Right lobe of liver (tissue), 6 donors: Measurements from ENCODE around the gene EPHA6. TPM values are rescaled to one million over a fixed set of nuclear protein-coding genes. Genes with fewer than 3 reads are reported as not detected.
"Not testable (repeated sequence)": the region's sequence is repeated elsewhere in the genome, so short reads cannot be mapped to it uniquely, and the experiment has no call there.

Source experiments
- ATAC-seq, 4 donors: fragments of 200-7000 bp; cut with Tn5 transposase; one replicate each; pipeline ENCODE4 v1.9.1; 2020; ENCODE audit warnings: mild to moderate bottlenecking in 4 of 4, moderate library complexity in 4 of 4
- DNase-seq, 3 donors: peaks; one replicate each; pipeline ENCODE4 v3.0.0-alpha.2; 2020
- H3K27ac ChIP-seq, 3 donors: fragments of 200-600 bp; one replicate each; pipeline ENCODE4 v1.8.0; 2022
- H3K27me3 ChIP-seq, 2 donors: fragments of 200-600 bp; one replicate each; pipeline ENCODE4 v1.8.0; 2022
- H3K36me3 ChIP-seq, 4 donors: fragments of 200-600 bp; sonication (generic) in 1 of 4; one replicate each; pipeline versions ENCODE4 v1.5.1 to v1.8.0; 2017 to 2022; ENCODE audit warnings: control low read depth in 1 of 4
- H3K4me1 ChIP-seq, 4 donors: fragments of 200-600 bp; sonication (generic) in 1 of 4; one replicate each; pipeline versions ENCODE4 v1.5.1 to v1.8.0; 2017 to 2022; ENCODE audit warnings: control low read depth in 1 of 4
- H3K4me3 ChIP-seq, 3 donors: fragments of 200-600 bp; one replicate each; pipeline ENCODE4 v1.8.0; 2022
- H3K9me3 ChIP-seq, 4 donors: fragments of 200-600 bp; sonication (generic) in 1 of 4; one replicate each; pipeline versions ENCODE4 v1.5.1 to v1.8.0; 2017 to 2022; ENCODE audit warnings: control low read depth in 1 of 4
- CTCF ChIP-seq, 4 donors: fragments of 200-600 bp in 3 of 4; fragments of 450-650 bp in 1 of 4; IDR thresholded peaks; one replicate each; pipeline versions ENCODE4 v1.5.1 to v1.8.0; 2016 to 2022; ENCODE audit warnings: antibody characterized with exemption in 4 of 4, mild to moderate bottlenecking in 2 of 4
- POLR2A ChIP-seq: fragments of 450-650 bp; IDR thresholded peaks from one replicate; pipeline ENCODE4 v1.6.1; 2017; ENCODE audit warnings: antibody characterized with exemption, mild to moderate bottlenecking
- WGBS: methylation state at CpG from one replicate; pipeline ENCODE4 v1.1.6; 2018; ENCODE audit warnings: low coverage, low lambda C conversion rate; ENCODE audit not compliant: insufficient coverage; ENCODE audit errors: missing lambda C conversion rate; 5-methylcytosine and 5-hydroxymethylcytosine counted together
- intact Hi-C, 2 donors: fragments of 100-400 bp; cut with DNase I; formaldehyde crosslinking; loops; one replicate each; pipeline versions ENCODE4 v1.11.2 to v1.14.1; 2022
- total RNA-seq, 6 experiments: library from RNA; depleted of rRNA in 2 of 6; stranded (reverse); fragments of >200 nt in 2 of 6; fragmentation: NEBNext Ultra II Directional in 3 of 6; extraction: Animal tissue kit (Norgen Biotek cat#: 25700) in 3 of 6; gene quantifications; one replicate each; pipeline versions ENCODE4 v1.1.0 to v1.2.4, GENCODE V29; 2016 to 2023
- donor health status: DM: no; HTN: yes; CAD: no.
- donor health status: DM: no; HTN: no; CAD: no.
- donor health status: DM: no; HTN: no; CAD: no.
- donor health status: DM: no; HTN: yes; CAD: no.
- donor health status: DM: no; HTN: yes; CAD: no.

Gene EPHA6
- total RNA-seq, 6 experiments from 2014 or later = not detected

GRCh38 chr3:96977671-96978070 lies 163.3 kb downstream of the EPHA6 start:
- DNase-seq = no peak
- Histone ChIP-seq H3K4me3 (no peak overlapping the region), H3K27me3 (no peaks in the 10 kb centered on the region), H3K4me1 (no peaks in the 10 kb centered on the region), H3K36me3 (no peaks in the 10 kb centered on the region), H3K9me3 (no peaks in the 10 kb centered on the region), H3K27ac (no peak overlapping the region)
- ATAC-seq = no peak
- intact Hi-C loops = no loop called here
- TF ChIP-seq CTCF (IDR thresholded peaks at IDR 0.05) = no peak
- no peak for TF ChIP-seq POLR2A

- H3K27ac ChIP-seq, H3K4me3 ChIP-seq, DNase-seq, H3K27me3 ChIP-seq, H3K4me1 ChIP-seq, H3K9me3 ChIP-seq, H3K36me3 ChIP-seq, ATAC-seq, intact Hi-C loops: not testable (repeated sequence)
- 76% methylated on average over 7 of the region's 7 CpGs for WGBS
Observed at GRCh38 chr3:96983716-96984115, 169.3 kb downstream of the EPHA6 start.

- Histone ChIP-seq H3K9me3 (no peaks in the 10 kb centered on the region), H3K27ac (no peak overlapping the region), H3K27me3 (no peaks in the 10 kb centered on the region), H3K4me3 (no peak overlapping the region), H3K4me1 (no peaks in the 10 kb centered on the region), H3K36me3 (no peaks in the 10 kb centered on the region)
- TF ChIP-seq CTCF (IDR thresholded peaks at IDR 0.05) = no peak
- no peak for TF ChIP-seq POLR2A
- DNase-seq (no peak), ATAC-seq (no peak)
- intact Hi-C loops = no loop called here
- WGBS = 73% methylated on average over 1 of the region's 1 CpG
Observed at GRCh38 chr3:96986241-96986640, 171.8 kb downstream of the EPHA6 start.

- 44% methylated on average over 2 of the region's 2 CpGs for WGBS
Observed at GRCh38 chr3:96991231-96991630, 176.8 kb downstream of the EPHA6 start.

GRCh38 chr3:96991800-96992365 lies 177.5 kb downstream of the EPHA6 start:
- DNase-seq = no peak
- ATAC-seq = no peak
- WGBS = 33% methylated on average over 4 of the region's 4 CpGs

More at GRCh38 chr3:96991231-96991630, 176.8 kb downstream of the EPHA6 start:
- Histone ChIP-seq H3K27me3 (no peaks in the 10 kb centered on the region), H3K9me3 (no peaks in the 10 kb centered on the region), H3K36me3 (no peaks in the 10 kb centered on the region), H3K4me1 (no peaks in the 10 kb centered on the region), H3K4me3 (no peak overlapping the region), H3K27ac (no peak overlapping the region)
- TF ChIP-seq POLR2A (no peak), CTCF (IDR thresholded peaks at IDR 0.05) (no peak)
- no peak for DNase-seq
- intact Hi-C loops = no loop called here
- ATAC-seq = no peak

More at GRCh38 chr3:96991800-96992365, 177.5 kb downstream of the EPHA6 start:
- H3K9me3 ChIP-seq = no peaks in the 10 kb centered on the region
- no peak overlapping the region for H3K27ac ChIP-seq
- no peaks in the 10 kb centered on the region for H3K27me3 ChIP-seq
- no peaks in the 10 kb centered on the region for H3K36me3 ChIP-seq
- H3K4me1 ChIP-seq = no peaks in the 10 kb centered on the region
- TF ChIP-seq POLR2A (no peak), CTCF (IDR thresholded peaks at IDR 0.05) (no peak)
- H3K4me3 ChIP-seq = no peak overlapping the region
- intact Hi-C loops = no loop called here
